ENCODE data around the gene KLHL13. TPM values are rescaled to one million over a fixed set of nuclear protein-coding genes. Genes with fewer than 3 reads are reported as not detected.
A peak's percentile ranks its signal among the peaks of the same experiment; 100 is the strongest.

The KLHL13 gene
- 55.4 TPM for total RNA-seq
- polyA plus RNA-seq (ENCODE audit: insufficient read depth, low read depth, low replicate concordance) = 13.8 TPM
- long read RNA-seq, donor 1, transcript KLHL13-204 (7 exons, 3,256 nt) = major isoform, 8 of 9 reads
- long read RNA-seq, donor 1, partial matches to known transcripts = 0 of 9 reads
- long read RNA-seq, donor 1, other reads (novel, unspliced or antisense) = 0 of 9 reads
- long read RNA-seq, donor 2, transcript KLHL13-204 (7 exons, 3,256 nt) = major isoform, 10 of 15 reads
- long read RNA-seq, donor 2, partial matches to known transcripts = 5 of 15 reads
- long read RNA-seq, donor 2, other reads (novel, unspliced or antisense) = 0 of 15 reads
- long read RNA-seq, donor 3, transcript KLHL13-204 (7 exons, 3,256 nt) = major isoform, 21 of 33 reads
- long read RNA-seq, donor 3, partial matches to known transcripts = 5 of 33 reads
- long read RNA-seq, donor 3, other reads (novel, unspliced or antisense) = 0 of 33 reads
- long read RNA-seq, donor 4, transcript KLHL13-204 (7 exons, 3,256 nt) = major isoform, 10 of 23 reads
- long read RNA-seq, donor 4, partial matches to known transcripts = 13 of 23 reads
- long read RNA-seq, donor 4, other reads (novel, unspliced or antisense) = 0 of 23 reads
- long read RNA-seq, donor 5, partial matches to known transcripts = 0 of 2 reads
- long read RNA-seq, donor 5, other reads (novel, unspliced or antisense) = 0 of 2 reads
- long read RNA-seq, donor 6, transcript KLHL13-204 (7 exons, 3,256 nt) = major isoform, 11 of 14 reads
- long read RNA-seq, donor 6, partial matches to known transcripts = 0 of 14 reads
- long read RNA-seq, donor 6, other reads (novel, unspliced or antisense) = 0 of 14 reads
- long read RNA-seq, donor 7, transcript KLHL13-204 (7 exons, 3,256 nt) = major isoform, 33 of 53 reads
- long read RNA-seq, donor 7, partial matches to known transcripts = 6 of 53 reads
- long read RNA-seq, donor 7, other reads (novel, unspliced or antisense) = 10 of 53 reads
- long read RNA-seq, donor 8, full-length matches to known transcripts = 8 of 8 reads
- long read RNA-seq, donor 8, partial matches to known transcripts = 0 of 8 reads
- long read RNA-seq, donor 8, other reads (novel, unspliced or antisense) = 0 of 8 reads
- long read RNA-seq, donor 9, full-length matches to known transcripts = 12 of 12 reads
- long read RNA-seq, donor 9, partial matches to known transcripts = 0 of 12 reads
- long read RNA-seq, donor 9, other reads (novel, unspliced or antisense) = 0 of 12 reads
- long read RNA-seq, donor 10, full-length matches to known transcripts = 10 of 15 reads
- long read RNA-seq, donor 10, partial matches to known transcripts = 5 of 15 reads
- long read RNA-seq, donor 10, other reads (novel, unspliced or antisense) = 0 of 15 reads

DNA sequence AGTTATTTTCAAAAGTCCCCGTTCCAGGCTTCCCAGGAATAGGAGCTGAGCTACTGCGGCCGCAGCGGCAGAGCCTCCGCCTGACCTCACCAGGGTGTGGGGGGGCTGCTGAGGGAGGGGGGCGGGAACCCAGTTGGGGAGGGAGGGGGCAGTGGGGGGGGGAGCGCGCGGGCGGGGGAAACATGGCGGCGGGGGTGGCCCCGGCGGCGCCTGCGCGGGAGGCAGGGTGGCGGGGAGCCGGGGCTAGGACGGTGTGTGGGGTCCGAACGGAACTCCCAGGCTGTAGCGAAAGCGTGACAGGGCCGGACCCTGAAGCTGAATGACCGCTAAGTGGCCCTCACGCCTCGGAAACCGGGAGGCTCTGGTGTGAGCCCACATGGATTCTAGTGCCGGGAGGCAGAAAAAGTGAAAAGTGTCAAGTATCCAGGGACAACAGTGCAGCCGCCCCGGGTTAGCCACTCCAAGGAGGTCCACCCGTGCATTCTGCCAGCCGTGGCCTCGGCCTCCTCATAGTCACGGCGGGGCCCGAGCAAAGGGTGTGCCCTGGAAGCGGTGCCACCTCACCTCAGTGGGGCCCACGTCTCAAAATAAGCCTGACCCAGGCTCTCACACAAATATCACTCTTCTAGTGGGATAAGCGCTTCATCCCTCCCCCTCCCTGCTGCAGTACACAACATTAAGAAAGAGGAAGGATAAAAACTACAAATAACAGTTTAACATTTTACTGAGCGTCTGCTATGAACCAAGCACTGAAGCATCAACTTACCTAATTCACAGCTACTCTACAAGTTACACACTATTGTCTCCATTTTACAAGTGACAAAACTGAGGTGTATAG, at the start of gene KLHL13:
Gene KLHL13 (minus strand): TSS at position 98 of the 838 bp plus-strand sequence. CDS start 88,337 bp downstream, outside the sequence.
- H3K4me1 ChIP-seq (ENCODE audit: control insufficient read depth in 2 of 3, insufficient read depth in 2 of 3, low read depth in 1 of 3, low read length in 3 of 3) = no peaks in the 10 kb centered on the region
- H3K36me3 ChIP-seq (ENCODE audit: control insufficient read depth in 2 of 3, insufficient read depth in 3 of 3, low read length in 3 of 3) = no peaks in the 10 kb centered on the region
- no peak for TF ChIP-seq CTCF (IDR thresholded peaks at IDR 0.05; ENCODE audit: borderline replicate concordance, extremely low read depth, insufficient read depth)
- intact Hi-C loops (cut with DNase I) = no loop called here
- no peak for FAIRE-seq
- peak within 1 kb of the TSS; percentile 57 to 73 (median 60) for H3K4me3 ChIP-seq (ENCODE audit: low read length in 3 of 3)
- no peaks in the 10 kb centered on the region for H3K9me3 ChIP-seq (ENCODE audit: control insufficient read depth in 2 of 3, insufficient read depth in 1 of 3, low read length in 3 of 3)
- peak; percentile 65 to 84 (median 70) for DNase-seq
- peak within 1 kb of the TSS; percentile 46 to 84 (median 60) for H3K9ac ChIP-seq (ENCODE audit: low read length in 3 of 3)
- peak within 1 kb of the TSS; percentile 76 to 80 for H3K27ac ChIP-seq (ENCODE audit: low read depth in 2 of 2, low read length in 2 of 2)
- H3K27me3 ChIP-seq (ENCODE audit: control insufficient read depth, insufficient read depth, low read length) = no peaks in the 10 kb centered on the region

DNA sequence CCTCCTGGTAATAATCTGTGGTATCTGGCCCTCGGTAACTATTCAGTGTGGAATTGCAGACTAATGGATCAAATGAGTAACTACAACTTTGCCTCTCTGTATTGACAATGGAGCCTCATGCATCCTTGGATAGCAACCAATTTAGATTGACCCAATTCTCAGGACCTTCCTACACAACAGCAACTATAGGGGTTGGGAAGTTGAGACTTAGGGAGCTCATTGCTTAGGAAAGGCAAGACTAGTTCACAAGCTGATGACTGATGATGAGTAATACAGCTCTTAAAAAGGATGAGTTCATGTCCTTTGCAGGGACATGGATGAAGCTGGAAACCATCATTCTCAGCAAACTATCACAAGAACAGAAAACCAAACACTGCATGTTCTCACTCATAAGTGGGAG, 47.5 kb upstream of the KLHL13 start:
- Histone ChIP-seq H3K27ac (ENCODE audit: low read depth in 2 of 2, low read length in 2 of 2) (no peak overlapping the region), H3K9me3 (ENCODE audit: control insufficient read depth in 2 of 3, insufficient read depth in 1 of 3, low read length in 3 of 3) (no peaks in the 10 kb centered on the region), H3K4me1 (ENCODE audit: control insufficient read depth in 2 of 3, insufficient read depth in 2 of 3, low read depth in 1 of 3, low read length in 3 of 3) (no peaks in the 10 kb centered on the region), H3K9ac (ENCODE audit: low read length in 3 of 3) (no peak overlapping the region), H3K36me3 (ENCODE audit: control insufficient read depth in 2 of 3, insufficient read depth in 3 of 3, low read length in 3 of 3) (no peaks in the 10 kb centered on the region), H3K27me3 (ENCODE audit: control insufficient read depth, insufficient read depth, low read length) (no peaks in the 10 kb centered on the region), H3K4me3 (ENCODE audit: low read length in 3 of 3) (no peak overlapping the region)
- intact Hi-C loops (cut with DNase I) = no loop called here
- DNase-seq (no peak), FAIRE-seq (no peak)
- TF ChIP-seq CTCF (IDR thresholded peaks at IDR 0.05; ENCODE audit: borderline replicate concordance, extremely low read depth, insufficient read depth) = no peak
